H9 (cell line): Measurements from ENCODE around the gene OGFRL1. TPM values are rescaled to one million over a fixed set of nuclear protein-coding genes. Genes with fewer than 3 reads are reported as not detected.

Source experiments
- DNase-seq: peaks from one replicate; pipeline ENCODE4 v3.0.0-alpha.2; 2017
- H2AFZ ChIP-seq: one replicate; pipeline ENCODE4 v1.6.1; 2013; ENCODE audit warnings: mild to moderate bottlenecking, low read length, control low read depth, moderate library complexity
- H2AK5ac ChIP-seq: 2 replicates; pipeline ENCODE4 v1.6.1; 2013; ENCODE audit warnings: low read length, control low read depth, mixed read lengths; ENCODE audit not compliant: insufficient read length
- H2BK120ac ChIP-seq: one replicate; pipeline ENCODE4 v1.6.1; 2013; ENCODE audit warnings: low read depth, mild to moderate bottlenecking, low read length, control low read depth, inconsistent platforms; ENCODE audit not compliant: poor library complexity, severe bottlenecking
- H2BK12ac ChIP-seq: 2 replicates; pipeline ENCODE4 v1.6.1; 2013; ENCODE audit warnings: low read length, control low read depth, mixed read lengths, low read depth; ENCODE audit not compliant: insufficient read length
- H2BK15ac ChIP-seq: 2 replicates; pipeline ENCODE4 v1.6.1; 2013; ENCODE audit warnings: low read depth, low read length, control low read depth
- H2BK20ac ChIP-seq: one replicate; pipeline ENCODE4 v1.6.1; 2013; ENCODE audit warnings: low read depth, mild to moderate bottlenecking, low read length, control low read depth, inconsistent platforms; ENCODE audit not compliant: poor library complexity, severe bottlenecking
- H2BK5ac ChIP-seq: 2 replicates; pipeline ENCODE4 v1.6.1; 2013; ENCODE audit warnings: low read length, control low read depth, mixed read lengths; ENCODE audit not compliant: insufficient read length
- H3K14ac ChIP-seq: 2 replicates; pipeline ENCODE4 v1.6.1; 2013; ENCODE audit warnings: low read length, control low read depth; ENCODE audit not compliant: insufficient read depth
- H3K18ac ChIP-seq: 2 replicates; pipeline ENCODE4 v1.6.1; 2013; ENCODE audit warnings: low read depth, mild to moderate bottlenecking, mixed read lengths, low read length, control low read depth; ENCODE audit not compliant: insufficient read length
- H3K23ac ChIP-seq: 2 replicates; pipeline ENCODE4 v1.6.1; 2013; ENCODE audit warnings: low read length, control low read depth, mixed read lengths, low read depth; ENCODE audit not compliant: insufficient read length
- H3K23me2 ChIP-seq: 2 replicates; pipeline ENCODE4 v1.6.1; 2013; ENCODE audit warnings: low read depth, mild to moderate bottlenecking, mixed read lengths, low read length, control low read depth; ENCODE audit not compliant: insufficient read length, poor library complexity, severe bottlenecking
- H3K27ac ChIP-seq: 2 replicates; pipeline ENCODE4 v1.5.1; 2013; ENCODE audit warnings: low read length, control low read depth, mixed read lengths, low read depth; ENCODE audit not compliant: insufficient read length
- H3K27me3 ChIP-seq: 2 replicates; pipeline ENCODE4 v1.6.1; 2013; ENCODE audit warnings: low read length, control low read depth, inconsistent platforms; ENCODE audit not compliant: insufficient read depth
- H3K4ac ChIP-seq: 2 replicates; pipeline ENCODE4 v1.6.1; 2013; ENCODE audit warnings: low read depth, mild to moderate bottlenecking, control low read depth, inconsistent platforms, low read length, moderate library complexity
- H3K4me1 ChIP-seq: 2 replicates; pipeline ENCODE4 v1.6.1; 2013; ENCODE audit warnings: low read length, control low read depth, inconsistent platforms; ENCODE audit not compliant: insufficient read depth
- H3K4me2 ChIP-seq: 2 replicates; pipeline ENCODE4 v1.6.1; 2013; ENCODE audit warnings: low read length, control low read depth, mixed read lengths; ENCODE audit not compliant: insufficient read length, insufficient read depth
- H3K56ac ChIP-seq: 2 replicates; pipeline ENCODE4 v1.6.1; 2013; ENCODE audit warnings: low read depth, mild to moderate bottlenecking, mixed read lengths, low read length, control low read depth; ENCODE audit not compliant: insufficient read length
- H3K79me1 ChIP-seq: 2 replicates; pipeline ENCODE4 v1.6.1; 2013; ENCODE audit warnings: low read depth, mild to moderate bottlenecking, moderate library complexity, low read length, control low read depth, inconsistent platforms; ENCODE audit not compliant: insufficient read depth, poor library complexity, severe bottlenecking
- H3K79me2 ChIP-seq: 2 replicates; pipeline ENCODE4 v1.6.1; 2013; ENCODE audit warnings: low read length, control low read depth, inconsistent platforms; ENCODE audit not compliant: insufficient read depth
- H3K9ac ChIP-seq: 2 replicates; pipeline ENCODE4 v1.6.1; 2013; ENCODE audit warnings: low read length, control low read depth, mixed read lengths; ENCODE audit not compliant: insufficient read length; ENCODE audit errors: extremely low read depth
- H3K9me3 ChIP-seq: one replicate; pipeline ENCODE4 v1.6.1; 2013; ENCODE audit warnings: low read depth, low read length, inconsistent platforms; ENCODE audit not compliant: control insufficient read depth
- H3T11ph ChIP-seq: one replicate; pipeline ENCODE4 v1.6.1; 2013; ENCODE audit warnings: mild to moderate bottlenecking, low read length, control low read depth, inconsistent platforms
- H4K20me1 ChIP-seq: one replicate; pipeline ENCODE4 v1.6.1; 2013; ENCODE audit not compliant: control insufficient read depth, insufficient read length, insufficient read depth
- H4K5ac ChIP-seq: 2 replicates; pipeline ENCODE4 v1.6.1; 2013; ENCODE audit warnings: low read depth, mild to moderate bottlenecking, mixed read lengths, low read length, control low read depth; ENCODE audit not compliant: insufficient read length
- H4K8ac ChIP-seq: replicated peaks from 2 replicates; pipeline ENCODE4 v1.6.1; 2013; ENCODE audit warnings: low read length, control low read depth, mixed read lengths, low read depth; ENCODE audit not compliant: insufficient read length
- H4K91ac ChIP-seq: 2 replicates; pipeline ENCODE4 v1.6.1; 2013; ENCODE audit warnings: low read depth, mild to moderate bottlenecking, moderate library complexity, mixed read lengths, low read length, control low read depth; ENCODE audit not compliant: insufficient read length
- H3K27ac Mint-ChIP-seq, 3 experiments: 2 replicates in 2 of 3; 3 replicates in 1 of 3; pipeline ENCODE4 v1.8.0; 2020 to 2021; ENCODE audit warnings: mixed read lengths in 3 of 3, mild to moderate bottlenecking in 1 of 3, moderate library complexity in 1 of 3
- H3K27me3 Mint-ChIP-seq: 2 replicates; pipeline ENCODE4 v1.8.0; 2021; ENCODE audit warnings: low read depth, mild to moderate bottlenecking, moderate library complexity, mixed read lengths
- H3K36me3 Mint-ChIP-seq, 3 experiments: 2 replicates in 2 of 3; 3 replicates in 1 of 3; pipeline ENCODE4 v1.8.0; 2020 to 2021; ENCODE audit warnings: low read depth in 3 of 3, mixed read lengths in 3 of 3; ENCODE audit not compliant: insufficient read depth in 1 of 3
- H3K4me1 Mint-ChIP-seq, 2 experiments: 2 replicates each; pipeline ENCODE4 v1.8.0; 2020; ENCODE audit warnings: mixed read lengths in 2 of 2
- H3K4me3 Mint-ChIP-seq, 2 experiments: 2 replicates in 1 of 2; 3 replicates in 1 of 2; pipeline ENCODE4 v1.8.0; 2020 to 2021; ENCODE audit warnings: mild to moderate bottlenecking in 2 of 2, mixed read lengths in 2 of 2, moderate library complexity in 1 of 2
- H3K9me3 Mint-ChIP-seq, 2 experiments: 2 replicates in 1 of 2; 3 replicates in 1 of 2; pipeline ENCODE4 v1.8.0; 2020; ENCODE audit warnings: mild to moderate bottlenecking in 2 of 2, mixed read lengths in 2 of 2, moderate library complexity in 1 of 2
- CTCF ChIP-seq: fragments of 200-600 bp; sonication (generic); conservative IDR thresholded peaks from 3 replicates; pipeline ENCODE4 v1.8.0; 2021; ENCODE audit warnings: antibody characterized with exemption, mild to moderate bottlenecking
- WGBS: extraction: QIAGEN DNeasy Blood & Tissue Kit; methylation state at CpG from one replicate; pipeline ENCODE4 v1.1.7; 2013; ENCODE audit warnings: missing lambda C conversion rate, low lambda C conversion rate, mixed read lengths; ENCODE audit not compliant: insufficient read length; ENCODE audit errors: extremely low coverage; 5-methylcytosine and 5-hydroxymethylcytosine counted together
- total RNA-seq: library from RNA; stranded (reverse); gene quantifications from 2 replicates; pipeline ENCODE4 v1.2.1, GENCODE V29; 2021

Gene OGFRL1
- total RNA-seq, 1 experiment from 2014 or later, result 2.8 TPM

DNA sequence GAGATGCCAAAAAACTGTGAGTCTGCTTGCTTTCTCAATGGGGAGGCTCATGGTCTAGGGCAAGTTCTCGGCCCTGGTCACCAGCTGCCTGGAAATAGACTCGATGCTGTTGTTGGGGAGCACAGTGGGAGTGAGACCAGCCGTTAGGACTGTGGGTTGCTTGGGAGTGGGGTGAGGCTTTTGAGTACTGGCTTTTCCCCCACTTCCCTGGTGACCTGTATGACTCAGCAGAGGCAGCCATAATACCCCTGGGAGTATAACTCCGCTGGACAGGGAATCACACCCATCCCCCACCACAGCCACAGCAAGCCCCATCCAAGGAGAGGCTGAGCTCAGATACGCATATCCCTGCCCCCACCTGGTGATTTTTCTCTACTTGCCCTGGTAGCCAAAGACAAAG, 48.9 kb upstream of the OGFRL1 start:
- Histone ChIP-seq H2AK5ac (no peak overlapping the region), H3K4me2 (no peak overlapping the region), H3K56ac (no peak overlapping the region), H2AFZ (no peak overlapping the region), H3K18ac (no peak overlapping the region), H3K9ac (no peak overlapping the region), H3K79me2 (no peaks in the 10 kb centered on the region), H3K9me3 (no peaks in the 10 kb centered on the region), H3T11ph (no peak overlapping the region), H4K91ac (no peak overlapping the region), H3K27ac (no peak overlapping the region), H2BK120ac (no peak overlapping the region), H2BK5ac (no peak overlapping the region), H3K27me3 (no peaks in the 10 kb centered on the region), H2BK15ac (no peak overlapping the region), H2BK12ac (no peak overlapping the region), H3K79me1 (no peaks in the 10 kb centered on the region), H4K8ac (no peak overlapping the region), H4K20me1 (no peaks in the 10 kb centered on the region), H3K4me1 (peaks cover 3% of the 10 kb centered on the region; the same call in 1 of the 2 replicates), H3K23ac (no peak overlapping the region), H3K23me2 (no peaks in the 10 kb centered on the region), H3K4ac (no peak overlapping the region), H4K5ac (no peak overlapping the region), H3K14ac (no peak overlapping the region), H2BK20ac (no peak overlapping the region)
- WGBS, result no CpG with 5 or more reads among the region's 5 CpGs
- Mint-ChIP-seq H3K4me1 (peaks cover 8 to 11% of the 10 kb centered on the region in 2 experiments), H3K27me3 (no peaks in the 10 kb centered on the region), H3K27ac (no peak overlapping the region), H3K36me3 (peaks cover 0 to 5% (median 0%) of the 10 kb centered on the region in 3 experiments; a peak in 4 of 7 replicates), H3K4me3 (no peak overlapping the region), H3K9me3 (peaks cover 14 to 16% of the 10 kb centered on the region in 2 experiments; a peak in 4 of 5 replicates)
- DNase-seq, result no peak
- TF ChIP-seq CTCF, result no peak
